Activated naive CD4-positive, alpha-beta T cell treated with anti-CD3 and anti-CD28 coated beads, Interleukin-2, amount 50 U/mL, for 24 hours (primary cell): ENCODE results near the gene ANKRD18B.

Experiments
- H3K27ac Mint-ChIP-seq: one replicate; pipeline ENCODE4 v1.8.0; 2021; ENCODE audit warnings: mild to moderate bottlenecking, mixed read lengths
- H3K27me3 Mint-ChIP-seq: one replicate; pipeline ENCODE4 v1.8.0; 2021; ENCODE audit warnings: mixed read lengths
- H3K36me3 Mint-ChIP-seq: one replicate; pipeline ENCODE4 v1.8.0; 2021; ENCODE audit warnings: mixed read lengths
- H3K4me1 Mint-ChIP-seq: one replicate; pipeline ENCODE4 v1.8.0; 2021; ENCODE audit warnings: mixed read lengths
- H3K4me3 Mint-ChIP-seq: one replicate; pipeline ENCODE4 v1.8.0; 2021; ENCODE audit warnings: mild to moderate bottlenecking, mixed read lengths
- H3K9me3 Mint-ChIP-seq: one replicate; pipeline ENCODE4 v1.8.0; 2021; ENCODE audit warnings: mixed read lengths

Gene ANKRD18B

DNA sequence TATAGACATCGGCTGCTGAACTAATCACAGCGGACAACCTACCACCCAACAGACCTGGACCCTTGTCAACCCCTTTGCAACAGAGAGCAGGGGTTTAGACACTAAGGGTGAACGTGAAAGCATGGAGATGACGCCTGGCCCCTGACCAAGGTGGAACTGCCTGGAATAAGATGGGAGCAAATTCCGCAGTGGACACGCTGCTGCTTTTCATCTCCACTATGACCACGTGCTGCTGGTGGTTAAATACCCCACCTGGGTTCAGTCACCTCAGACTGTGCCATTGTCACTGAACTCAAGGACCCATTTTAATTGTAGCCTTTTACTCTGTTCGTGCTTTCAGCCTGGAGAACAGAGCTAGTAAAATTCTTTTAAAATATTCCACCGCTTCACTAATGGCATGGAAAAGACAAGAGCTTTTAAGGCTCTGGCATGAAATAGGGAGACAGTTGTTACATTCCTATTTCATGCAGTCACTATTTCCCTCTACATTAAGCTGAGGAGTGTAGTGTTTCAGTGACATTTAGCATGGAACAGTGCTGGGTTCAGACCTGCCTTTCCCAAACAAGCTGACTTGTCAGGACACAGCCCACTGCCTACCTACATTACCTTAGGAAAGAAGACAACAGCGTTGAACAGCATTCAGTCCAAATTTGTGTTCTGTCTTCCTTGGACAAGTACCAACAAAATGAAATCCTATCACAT lies 96.8 kb downstream of the ANKRD18B start:
- Mint-ChIP-seq H3K27ac (no peak overlapping the region), H3K4me1 (peaks cover 4% of the 10 kb centered on the region), H3K4me3 (no peak overlapping the region), H3K36me3 (no peaks in the 10 kb centered on the region), H3K27me3 (peaks cover 13% of the 10 kb centered on the region), H3K9me3 (no peaks in the 10 kb centered on the region)
